Stomach (tissue), 9 donors: ENCODE results near the gene SLC22A17. TPM values are rescaled to one million over a fixed set of nuclear protein-coding genes. Genes with fewer than 3 reads are reported as not detected.

Experiments used
- DNase-seq, 2 donors: peaks; one replicate each; pipeline versions ENCODE4 v3.0.0 to v3.0.0-alpha.2; 2013 to 2019
- H3K27ac ChIP-seq, 5 donors: fragments of 200-600 bp in 4 of 5; sonication (generic) in 4 of 5; one replicate each; pipeline ENCODE4 v1.5.1; 2013 to 2019; ENCODE audit warnings: mild to moderate bottlenecking in 1 of 5, moderate library complexity in 1 of 5
- H3K27me3 ChIP-seq, 3 donors: fragments of 200-600 bp; sonication (generic); one replicate each; pipeline ENCODE4 v1.5.1; 2017 to 2019; ENCODE audit warnings: mixed run types in 1 of 3
- H3K36me3 ChIP-seq, 4 donors: fragments of 200-600 bp; sonication (generic); 1 replicate in 3 of 4; 2 replicates in 1 of 4; pipeline ENCODE4 v1.5.1; 2016 to 2019
- H3K4me1 ChIP-seq, 4 donors: fragments of 200-600 bp; sonication (generic); one replicate each; pipeline ENCODE4 v1.5.1; 2016 to 2019
- H3K4me3 ChIP-seq, 4 donors: fragments of 200-600 bp; sonication (generic) in 3 of 4; one replicate each; pipeline ENCODE4 v1.5.1; 2016 to 2019; ENCODE audit warnings: mild to moderate bottlenecking in 1 of 4
- H3K9me3 ChIP-seq, 4 donors: fragments of 200-600 bp; sonication (generic); one replicate each; pipeline ENCODE4 v1.5.1; 2016 to 2019
- EP300 ChIP-seq: sonication (generic); formaldehyde crosslinking; IDR thresholded peaks from one replicate; pipeline ENCODE4 v1.6.1; 2017; ENCODE audit warnings: antibody characterized with exemption
- POLR2A ChIP-seq, 4 donors: fragments of 450-650 bp; IDR thresholded peaks; one replicate each; pipeline ENCODE4 v1.6.1; 2016; ENCODE audit warnings: antibody characterized with exemption in 4 of 4, control low read depth in 2 of 4, mild to moderate bottlenecking in 1 of 4, moderate library complexity in 1 of 4
- POLR2AphosphoS5 ChIP-seq, 3 donors: sonication (generic); formaldehyde crosslinking; IDR thresholded peaks; one replicate each; pipeline ENCODE4 v1.6.1; 2016; ENCODE audit warnings: antibody characterized with exemption in 3 of 3
- WGBS, 5 donors: extraction: QIAGEN DNeasy Blood & Tissue Kit in 3 of 5; methylation state at CpG; one replicate each; pipeline versions ENCODE4 v1.1.5 to v1.1.7; 2013 to 2018; 5-methylcytosine and 5-hydroxymethylcytosine counted together
- intact Hi-C: fragments of 100-400 bp; cut with DNase I; formaldehyde crosslinking; loops from one replicate; pipeline ENCODE4 v1.15.1; 2023; ENCODE audit warnings: low total_unique reads
- polyA plus RNA-seq, 3 donors: library from polyadenylated mRNA; stranded (reverse); fragments of 200-250 nt; gene quantifications; one replicate each; pipeline ENCODE4 v1.2.3, GENCODE V29; 2013
- total RNA-seq, 5 donors: library from RNA; depleted of rRNA; stranded (reverse); fragments of >200 nt; gene quantifications; one replicate each; pipeline versions ENCODE4 v1.1.0 to v1.2.3, GENCODE V29; 2014 to 2016
- TF ChIP-seq, protein P1 (sequence below), 7 experiments: fragments of 450-650 bp in 4 of 7; fragments of 200-600 bp in 3 of 7; sonication (generic) in 3 of 7; IDR thresholded peaks; one replicate each; pipeline ENCODE4 v1.5.1; 2016 to 2019; ENCODE audit warnings: antibody characterized with exemption in 7 of 7, control low read depth in 2 of 7, mild to moderate bottlenecking in 1 of 7
- donor health status: healthy with polysubstance abuse.
- donor health status: Bipolar disorder and iron deficiency.
- donor health status: healthy.

Gene SLC22A17
- total and polyA plus RNA-seq, 8 donors: 7.0 to 33.3 (median 17.2) TPM

DNA sequence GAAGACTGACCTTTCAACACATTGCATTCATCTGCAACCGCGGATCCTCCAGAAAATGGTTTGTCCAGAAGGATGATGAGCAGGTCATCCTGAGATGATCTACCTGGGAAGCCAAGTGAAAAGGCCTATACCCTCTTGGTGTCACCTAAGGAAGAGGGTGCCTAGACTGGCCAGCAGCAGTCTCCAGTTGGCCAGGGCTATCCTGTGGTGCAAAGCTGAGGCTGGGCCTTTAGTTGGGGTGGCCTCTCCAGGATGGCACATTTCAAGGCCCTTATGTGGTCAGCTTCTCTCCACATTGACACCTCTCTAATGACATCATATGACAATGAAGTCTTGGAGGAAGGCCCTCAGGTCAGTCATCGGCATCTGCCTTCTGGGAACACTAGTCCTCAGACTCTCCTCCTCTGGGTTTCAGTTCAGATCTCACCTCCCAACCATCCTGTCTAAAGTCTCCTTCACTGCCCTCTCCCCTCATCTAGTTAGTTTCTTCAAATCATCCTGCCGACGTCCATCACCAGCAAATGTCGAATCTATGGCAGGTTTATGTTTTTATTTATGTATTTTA lies 3.3 kb upstream of the SLC22A17 start:
- H3K27ac ChIP-seq: no peak overlapping the region
- peaks cover 0 to 40% (median 14%) of the 10 kb centered on the region in 4 donors for H3K36me3 ChIP-seq
- intact Hi-C loops: no loop called here
- H3K4me3 ChIP-seq: no peak overlapping the region
- no peak for DNase-seq
- TF ChIP-seq POLR2A (IDR thresholded peaks at IDR 0.05) (no peak), POLR2AphosphoS5 (IDR thresholded peaks at IDR 0.05) (no peak), EP300 (no peak)
- TF ChIP-seq, protein P1, sequence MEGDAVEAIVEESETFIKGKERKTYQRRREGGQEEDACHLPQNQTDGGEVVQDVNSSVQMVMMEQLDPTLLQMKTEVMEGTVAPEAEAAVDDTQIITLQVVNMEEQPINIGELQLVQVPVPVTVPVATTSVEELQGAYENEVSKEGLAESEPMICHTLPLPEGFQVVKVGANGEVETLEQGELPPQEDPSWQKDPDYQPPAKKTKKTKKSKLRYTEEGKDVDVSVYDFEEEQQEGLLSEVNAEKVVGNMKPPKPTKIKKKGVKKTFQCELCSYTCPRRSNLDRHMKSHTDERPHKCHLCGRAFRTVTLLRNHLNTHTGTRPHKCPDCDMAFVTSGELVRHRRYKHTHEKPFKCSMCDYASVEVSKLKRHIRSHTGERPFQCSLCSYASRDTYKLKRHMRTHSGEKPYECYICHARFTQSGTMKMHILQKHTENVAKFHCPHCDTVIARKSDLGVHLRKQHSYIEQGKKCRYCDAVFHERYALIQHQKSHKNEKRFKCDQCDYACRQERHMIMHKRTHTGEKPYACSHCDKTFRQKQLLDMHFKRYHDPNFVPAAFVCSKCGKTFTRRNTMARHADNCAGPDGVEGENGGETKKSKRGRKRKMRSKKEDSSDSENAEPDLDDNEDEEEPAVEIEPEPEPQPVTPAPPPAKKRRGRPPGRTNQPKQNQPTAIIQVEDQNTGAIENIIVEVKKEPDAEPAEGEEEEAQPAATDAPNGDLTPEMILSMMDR (IDR thresholded peaks at IDR 0.05): no peak
- H3K4me1 ChIP-seq: peaks cover 9 to 37% (median 23%) of the 10 kb centered on the region in 4 donors
- H3K9me3 ChIP-seq: no peaks in the 10 kb centered on the region
- H3K27me3 ChIP-seq: peaks cover 0 to 29% (median 21%) of the 10 kb centered on the region in 3 donors
- WGBS, 5 donors: 86 to 91% (median 89%) methylated on average over 6 of the region's 6 CpGs

DNA sequence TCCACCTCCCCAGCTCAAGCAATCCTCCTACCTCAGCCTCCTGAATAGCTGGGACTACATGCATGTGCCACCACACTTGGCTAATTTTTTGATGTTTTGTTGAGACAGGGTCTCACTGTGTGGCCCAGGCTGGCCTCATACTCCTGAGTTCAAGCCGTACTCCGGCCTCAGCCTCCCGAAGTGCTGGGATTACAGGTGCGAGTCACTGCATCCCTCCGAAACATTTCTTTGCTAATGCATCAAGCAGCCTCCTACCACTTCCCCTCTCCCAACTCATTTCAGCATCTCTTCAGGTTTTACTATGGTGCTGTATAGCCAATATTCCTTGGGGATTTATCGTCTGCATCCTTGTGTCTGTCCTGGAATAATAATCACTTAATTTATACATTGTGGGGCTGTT lies 2.3 kb upstream of the SLC22A17 start:
- TF ChIP-seq POLR2AphosphoS5 (IDR thresholded peaks at IDR 0.05) (no peak), EP300 (no peak), POLR2A (IDR thresholded peaks at IDR 0.05) (no peak)
- TF ChIP-seq, protein P1 (IDR thresholded peaks at IDR 0.05): no peak
- intact Hi-C loops: no loop called here
- Histone ChIP-seq H3K27me3 (peaks cover 0 to 29% (median 21%) of the 10 kb centered on the region in 3 donors), H3K4me3 (no peak overlapping the region), H3K4me1 (peaks cover 9 to 29% (median 19%) of the 10 kb centered on the region in 4 donors), H3K36me3 (peaks cover 0 to 35% (median 12%) of the 10 kb centered on the region in 4 donors), H3K9me3 (no peaks in the 10 kb centered on the region), H3K27ac (no peak overlapping the region)
- WGBS, 5 donors: 76 to 85% (median 83%) methylated on average over 6 of the region's 6 CpGs
- no peak for DNase-seq

DNA sequence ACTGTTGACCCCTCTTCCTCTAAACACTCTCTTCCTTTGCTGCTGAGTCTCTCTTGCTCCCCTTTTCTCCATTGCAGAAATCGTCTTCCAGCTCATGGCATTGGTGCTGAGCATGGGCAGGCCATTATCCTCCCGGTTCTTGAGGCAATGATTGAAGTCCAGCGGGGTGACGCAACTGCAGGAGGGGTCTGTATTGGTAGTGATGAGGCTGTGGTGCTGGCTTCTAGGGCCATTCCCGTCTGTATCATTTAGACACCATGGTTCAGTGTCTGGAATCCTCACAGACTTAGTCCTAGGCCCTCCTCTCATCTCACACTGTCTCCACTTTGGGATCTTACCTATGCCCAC lies 720 bp upstream of the SLC22A17 start:
- Histone ChIP-seq H3K4me3 (no peak overlapping the region), H3K9me3 (no peaks in the 10 kb centered on the region), H3K36me3 (peaks cover 0 to 21% (median 8%) of the 10 kb centered on the region in 4 donors), H3K4me1 (peaks cover 9 to 23% (median 18%) of the 10 kb centered on the region in 4 donors), H3K27me3 (peaks cover 0 to 29% (median 21%) of the 10 kb centered on the region in 3 donors), H3K27ac (peak overlapping the region in 2 of 5 donors; percentile 11 to 72)
- 58 to 79% (median 74%) methylated on average over 5 of the region's 5 CpGs for WGBS, 5 donors
- intact Hi-C loops: no loop called here
- DNase-seq: no peak
- TF ChIP-seq EP300 (no peak), POLR2A (IDR thresholded peaks at IDR 0.05) (no peak), POLR2AphosphoS5 (IDR thresholded peaks at IDR 0.05) (no peak)
- TF ChIP-seq, protein P1 (IDR thresholded peaks at IDR 0.05): no peak

DNA sequence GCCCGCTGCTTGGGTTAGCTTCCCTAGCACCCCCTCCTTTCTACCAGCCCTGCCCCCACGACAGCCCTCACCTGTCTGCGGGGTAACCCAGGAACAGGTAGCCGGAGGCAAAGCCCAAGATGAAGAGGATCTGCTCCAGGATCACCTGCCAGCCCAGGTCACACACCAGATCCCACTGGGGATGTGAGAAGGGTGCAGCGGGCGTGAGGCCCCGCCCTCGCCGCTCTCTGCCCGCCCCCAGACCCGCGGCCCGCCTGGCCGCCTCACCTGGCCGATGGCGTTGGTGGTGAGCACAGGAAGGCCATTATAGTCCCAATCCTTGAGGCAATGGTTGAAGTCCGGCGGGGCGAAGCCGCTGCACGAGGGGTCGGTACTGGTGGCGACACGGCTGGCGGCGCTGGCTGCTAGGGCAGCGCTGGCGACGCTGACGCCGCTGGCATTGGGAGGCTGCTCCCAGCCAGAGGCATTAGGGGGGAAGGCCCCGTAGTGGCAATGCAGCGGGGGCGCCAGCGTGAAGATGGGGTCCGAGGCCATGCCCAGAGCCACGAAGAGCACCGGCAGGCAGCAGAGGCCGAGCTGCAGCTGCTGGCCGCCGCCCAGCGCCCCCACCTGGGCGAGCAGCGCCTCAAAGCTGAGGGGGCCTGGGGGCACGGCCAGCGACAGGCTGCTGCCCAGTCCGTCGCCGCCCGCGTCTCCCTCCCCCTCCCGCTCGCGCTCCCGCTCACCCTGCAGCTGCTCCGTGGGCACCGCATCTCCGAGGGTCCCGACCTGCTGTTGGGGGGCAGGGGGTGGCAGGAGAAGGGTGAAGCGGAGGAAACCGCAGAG lies 794 bp downstream of the SLC22A17 start:
- H3K36me3 ChIP-seq: peaks cover 0 to 16% (median 3%) of the 10 kb centered on the region in 4 donors
- peak in 1 of 2 donors; percentile 67 for DNase-seq
- WGBS, 5 donors: 9 to 12% (median 10%) methylated on average over 29 to 61 of the region's 61 CpGs
- TF ChIP-seq POLR2AphosphoS5 (IDR thresholded peaks at IDR 0.05) (no peak), EP300 (no peak), POLR2A (IDR thresholded peaks at IDR 0.05) (no peak)
- TF ChIP-seq, protein P1 (IDR thresholded peaks at IDR 0.05): no peak
- H3K9me3 ChIP-seq: no peaks in the 10 kb centered on the region
- intact Hi-C loops: no loop called here
- H3K4me1 ChIP-seq: peaks cover 9 to 21% (median 18%) of the 10 kb centered on the region in 4 donors
- H3K27me3 ChIP-seq: peaks cover 0 to 29% (median 21%) of the 10 kb centered on the region in 3 donors
- H3K27ac ChIP-seq: peak overlapping the region; percentile 11 to 72 (median 29)
- peak overlapping the region; percentile 47 to 71 (median 58) for H3K4me3 ChIP-seq
